GM12874 (cell line): ENCODE data around the gene CORO1C.

Experiments used
- TF ChIP-seq, protein P1 (sequence below): IDR thresholded peaks from 2 replicates; pipeline ENCODE4 v1.5.1; 2011; ENCODE audit warnings: low read depth, mild to moderate bottlenecking, control low read depth, low read length, moderate library complexity; ENCODE audit not compliant: insufficient read depth

The CORO1C gene

DNA sequence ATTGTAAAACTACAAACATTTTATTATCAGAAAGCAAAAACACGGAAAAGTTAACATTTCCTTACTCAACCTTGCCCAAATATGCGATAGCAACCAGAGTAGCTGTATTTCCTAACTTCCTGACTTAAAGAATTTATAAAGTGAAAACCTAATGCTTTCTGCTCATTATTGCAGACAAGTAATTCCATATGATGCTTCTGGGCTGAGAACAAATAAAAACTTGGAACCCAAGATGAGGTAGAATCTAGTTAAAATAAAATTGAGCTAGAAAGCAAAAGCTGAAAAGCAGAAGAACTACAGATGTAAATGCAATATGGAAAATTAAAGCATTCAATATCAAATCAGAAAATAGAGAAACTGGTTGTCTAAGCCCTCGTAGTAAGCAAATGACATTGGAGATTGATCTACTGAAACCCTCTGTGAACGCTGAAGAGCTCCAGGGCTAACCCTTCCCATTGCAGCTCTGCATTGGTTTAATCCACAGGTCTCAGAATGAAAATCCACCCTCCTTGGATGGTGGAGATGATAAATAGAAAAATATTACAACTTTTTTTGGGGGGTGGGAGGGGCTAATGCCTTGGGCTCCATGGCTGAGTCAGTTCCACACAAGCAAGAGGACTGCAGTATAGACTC, 40.7 kb downstream of the CORO1C start:
- TF ChIP-seq, protein P1, sequence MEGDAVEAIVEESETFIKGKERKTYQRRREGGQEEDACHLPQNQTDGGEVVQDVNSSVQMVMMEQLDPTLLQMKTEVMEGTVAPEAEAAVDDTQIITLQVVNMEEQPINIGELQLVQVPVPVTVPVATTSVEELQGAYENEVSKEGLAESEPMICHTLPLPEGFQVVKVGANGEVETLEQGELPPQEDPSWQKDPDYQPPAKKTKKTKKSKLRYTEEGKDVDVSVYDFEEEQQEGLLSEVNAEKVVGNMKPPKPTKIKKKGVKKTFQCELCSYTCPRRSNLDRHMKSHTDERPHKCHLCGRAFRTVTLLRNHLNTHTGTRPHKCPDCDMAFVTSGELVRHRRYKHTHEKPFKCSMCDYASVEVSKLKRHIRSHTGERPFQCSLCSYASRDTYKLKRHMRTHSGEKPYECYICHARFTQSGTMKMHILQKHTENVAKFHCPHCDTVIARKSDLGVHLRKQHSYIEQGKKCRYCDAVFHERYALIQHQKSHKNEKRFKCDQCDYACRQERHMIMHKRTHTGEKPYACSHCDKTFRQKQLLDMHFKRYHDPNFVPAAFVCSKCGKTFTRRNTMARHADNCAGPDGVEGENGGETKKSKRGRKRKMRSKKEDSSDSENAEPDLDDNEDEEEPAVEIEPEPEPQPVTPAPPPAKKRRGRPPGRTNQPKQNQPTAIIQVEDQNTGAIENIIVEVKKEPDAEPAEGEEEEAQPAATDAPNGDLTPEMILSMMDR, result no peak

DNA sequence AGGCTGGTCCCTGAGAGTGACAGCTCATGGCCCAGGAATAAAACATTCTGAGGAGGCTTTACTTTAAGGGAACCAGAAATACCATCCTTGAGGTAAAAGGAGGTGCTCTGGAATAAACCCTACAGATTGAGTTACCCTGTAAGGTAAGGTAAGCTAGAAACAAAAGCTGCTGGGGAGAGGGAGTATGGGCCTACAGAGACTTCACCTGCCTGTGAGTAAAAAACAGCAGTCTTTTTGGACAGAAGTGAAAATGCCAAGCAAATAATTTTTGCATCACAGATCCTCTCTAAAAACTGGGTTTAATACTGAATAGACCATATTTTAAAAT, 41.2 kb downstream of the CORO1C start:
- TF ChIP-seq, protein P1, result no peak

DNA sequence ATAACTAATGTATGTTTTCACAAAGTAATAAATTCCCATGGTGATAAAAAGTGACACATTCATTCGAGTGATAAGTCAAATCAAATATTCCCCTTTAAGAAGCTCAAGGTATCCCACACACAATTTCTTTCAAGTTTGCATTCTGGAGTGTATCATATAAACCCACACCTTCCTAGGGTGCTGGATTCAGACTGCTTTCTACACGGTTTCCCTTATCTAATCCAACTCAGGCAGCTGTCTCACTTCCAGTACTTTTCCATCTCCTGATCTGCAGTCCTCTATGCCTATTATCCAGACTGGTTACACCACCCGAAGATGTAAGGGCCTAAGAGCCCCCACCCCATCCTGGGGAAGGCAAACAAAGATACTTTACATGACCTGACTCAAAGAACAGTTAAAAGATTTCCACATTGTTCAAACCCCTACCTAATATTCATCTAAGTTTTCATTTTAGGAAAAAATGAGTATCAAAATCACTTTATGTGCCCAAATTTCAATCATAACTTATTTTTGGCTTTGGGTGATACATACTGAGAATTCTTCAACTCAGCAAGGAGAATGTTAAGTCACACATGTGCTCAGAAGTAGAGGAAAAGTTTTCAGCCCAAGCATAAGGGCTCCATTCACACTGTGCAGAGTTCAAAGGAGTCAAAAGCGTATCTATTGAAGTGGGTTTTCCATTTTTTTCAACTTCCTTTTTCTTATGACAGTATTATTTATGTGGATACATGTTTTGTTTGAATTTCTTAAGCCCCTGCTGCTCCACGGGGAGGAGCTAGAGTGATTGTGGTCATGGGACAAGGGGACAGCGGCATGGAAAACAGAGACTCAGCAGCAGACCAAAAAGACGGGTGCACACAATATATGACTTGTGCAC, 41.8 kb downstream of the CORO1C start:
- TF ChIP-seq, protein P1, result no peak

DNA sequence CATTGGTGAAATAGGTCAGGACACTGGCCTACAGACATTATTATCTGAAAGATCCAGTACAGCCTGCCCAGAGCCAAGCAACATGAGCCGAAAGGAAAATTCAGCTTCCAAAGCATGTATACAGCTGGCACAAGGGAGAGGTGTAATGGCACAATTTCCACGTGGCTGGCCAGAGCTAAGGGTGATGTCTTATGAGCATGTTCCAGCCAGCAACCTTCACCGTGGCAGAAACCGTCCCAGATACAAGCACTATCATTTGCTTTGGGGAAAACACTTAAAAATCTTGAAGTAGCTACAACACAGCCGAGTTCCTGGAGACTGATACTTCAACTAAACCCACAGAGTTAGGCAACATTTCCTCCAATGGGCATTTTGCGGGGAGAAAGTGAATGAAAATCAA, 44.5 kb downstream of the CORO1C start:
- TF ChIP-seq, protein P1, result no peak

DNA sequence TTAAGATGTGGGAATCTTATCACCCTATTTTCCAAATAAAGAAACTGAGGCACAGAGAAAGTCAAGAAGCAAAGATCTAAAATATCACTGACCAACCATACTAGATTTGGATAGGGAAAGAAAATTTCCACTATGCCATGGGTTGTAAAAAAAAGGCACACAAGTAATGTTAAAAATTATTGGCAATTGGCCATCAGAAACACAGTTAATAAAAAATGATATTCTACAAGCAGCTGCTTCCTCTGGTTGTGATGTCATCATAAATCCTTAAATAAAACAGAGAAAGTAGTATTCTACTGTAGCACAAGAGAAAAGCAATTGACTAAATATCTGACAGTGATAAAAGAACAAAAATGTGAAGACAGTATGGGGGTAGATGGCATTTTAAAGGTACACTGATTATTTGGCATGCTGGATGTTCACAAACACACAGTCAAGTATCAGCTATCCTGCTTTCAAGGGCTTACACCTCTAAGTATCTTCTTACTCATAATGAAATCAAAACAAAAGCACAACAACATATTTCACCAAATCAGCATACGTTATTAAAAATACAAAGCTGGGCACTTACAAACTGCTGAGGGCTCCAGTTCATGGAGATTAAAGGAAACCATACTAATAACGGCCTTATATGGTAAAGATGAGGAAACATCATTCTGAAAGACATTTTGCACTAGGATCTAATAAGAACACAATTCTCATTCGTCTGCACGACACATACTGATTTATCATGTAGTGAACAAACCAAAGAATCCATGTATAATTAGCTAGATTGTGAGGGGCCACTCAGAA, 45.7 kb downstream of the CORO1C start:
- TF ChIP-seq, protein P1, result no peak

DNA sequence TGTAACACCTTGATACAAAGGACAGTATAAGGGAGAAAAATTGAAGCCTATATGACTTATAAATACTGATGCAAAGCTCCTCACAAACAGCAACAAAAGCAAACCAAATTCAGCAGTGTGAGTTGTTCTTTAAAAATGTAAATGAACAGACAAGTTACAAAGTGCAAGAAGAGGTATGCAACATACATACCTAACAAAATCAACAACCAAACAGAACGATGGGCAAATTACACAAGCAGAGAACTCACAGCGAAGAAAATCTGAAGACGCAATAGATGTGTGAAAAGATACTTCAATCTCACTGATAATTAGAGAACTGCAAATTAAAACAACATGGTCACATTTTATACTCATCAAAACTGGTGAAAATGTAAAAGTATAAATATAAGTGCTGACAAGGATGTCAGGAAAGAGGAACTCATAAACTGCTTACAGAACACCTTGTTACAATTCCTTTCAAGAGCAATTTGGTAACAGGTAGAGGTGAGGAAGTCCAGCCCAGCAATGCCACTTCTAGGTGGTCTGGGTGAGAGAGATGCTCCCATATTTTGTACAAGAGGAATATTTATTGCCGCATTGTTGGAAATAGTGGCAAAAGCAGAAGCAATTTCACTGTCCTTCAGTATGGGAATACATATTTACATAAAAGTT, 47.3 kb downstream of the CORO1C start:
- TF ChIP-seq, protein P1, result no peak

DNA sequence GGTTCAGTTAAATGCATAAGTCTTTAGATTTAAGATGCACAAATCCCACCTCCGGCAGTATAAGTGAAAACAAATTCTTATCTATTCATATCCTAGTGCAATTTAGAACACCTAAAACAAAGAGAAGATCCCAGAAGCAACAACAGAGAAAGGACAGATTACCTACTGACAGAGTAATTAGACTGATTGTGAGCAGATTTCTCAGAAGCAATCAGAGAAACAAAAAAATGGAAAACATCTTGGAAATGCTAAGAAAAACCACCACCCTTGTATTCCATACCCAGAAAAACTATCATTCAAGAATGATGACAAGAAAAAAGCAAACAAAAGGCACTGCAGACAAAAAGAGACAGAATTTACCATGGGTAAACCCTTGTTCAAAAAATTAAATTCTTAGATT, 50.0 kb downstream of the CORO1C start:
- TF ChIP-seq, protein P1, result no peak
